H54 (cell line): ENCODE results near the gene HHEX.
A peak's percentile ranks its signal among the peaks of the same experiment; 100 is the strongest.

Experiments used
- DNase-seq: peaks from one replicate; pipeline ENCODE4 v3.0.0; 2011; ENCODE audit warnings: low spot score, mixed read lengths; ENCODE audit not compliant: insufficient read length
- FAIRE-seq: peaks from 3 replicates; lab custom pipeline; 2011; peaks lifted over from hg19 to GRCh38; lab: Jason Lieb, UNC
- POLR2A ChIP-seq: IDR thresholded peaks from 2 replicates; pipeline ENCODE4 v1.6.1; 2011; ENCODE audit warnings: low read depth, mild to moderate bottlenecking, low read length

The HHEX gene

GRCh38 chr10:92699518-92700381, 10.0 kb downstream of the HHEX start:
- FAIRE-seq (peak; percentile 53), DNase-seq (peak; percentile 58)
- TF ChIP-seq POLR2A, result peak; percentile 26; the same call in 1 of the 2 replicates

GRCh38 chr10:92702301-92702916, 12.7 kb downstream of the HHEX start:
- FAIRE-seq (no peak), DNase-seq (no peak)
- no peak for TF ChIP-seq POLR2A

- no peak for TF ChIP-seq POLR2A
- DNase-seq, result no peak
- FAIRE-seq, result no peak
Observed at GRCh38 chr10:92712016-92712889, 22.5 kb downstream of the HHEX start.

DNA sequence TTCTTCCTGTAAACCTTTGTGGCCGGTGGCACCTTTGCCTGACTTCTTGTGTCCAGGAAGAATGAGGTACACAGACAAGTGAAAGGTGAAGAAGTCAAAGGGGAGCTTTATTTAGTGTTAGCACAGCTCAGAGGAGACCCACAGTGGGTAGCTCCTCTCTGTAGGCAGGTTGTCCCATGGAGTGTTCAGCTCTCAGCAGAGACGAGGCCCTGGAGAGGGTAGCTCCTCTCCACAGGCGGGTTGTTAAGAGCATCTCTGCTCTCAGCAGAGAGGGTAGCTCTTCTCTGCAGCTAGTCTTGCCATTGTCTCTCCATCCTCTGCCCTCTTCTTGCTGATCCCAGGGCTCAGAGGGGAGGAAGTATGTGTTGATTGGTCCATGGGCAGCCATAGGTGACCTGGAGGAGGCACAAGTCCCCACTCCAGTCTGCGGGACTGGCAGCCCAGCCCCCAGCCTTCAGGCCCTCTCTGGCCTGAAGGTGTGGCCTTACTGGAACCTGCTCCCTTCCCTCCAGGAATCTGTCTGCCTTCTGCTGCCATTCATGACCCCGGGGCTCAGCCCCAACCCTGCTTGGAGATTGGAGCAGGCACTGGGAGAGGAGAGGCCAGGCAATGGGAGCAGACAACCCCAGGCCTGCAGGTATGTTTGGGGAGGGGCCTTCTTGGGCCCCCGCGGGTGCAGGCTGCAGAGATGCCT, 24.5 kb downstream of the HHEX start:
- FAIRE-seq, result no peak
- no peak for TF ChIP-seq POLR2A

DNA sequence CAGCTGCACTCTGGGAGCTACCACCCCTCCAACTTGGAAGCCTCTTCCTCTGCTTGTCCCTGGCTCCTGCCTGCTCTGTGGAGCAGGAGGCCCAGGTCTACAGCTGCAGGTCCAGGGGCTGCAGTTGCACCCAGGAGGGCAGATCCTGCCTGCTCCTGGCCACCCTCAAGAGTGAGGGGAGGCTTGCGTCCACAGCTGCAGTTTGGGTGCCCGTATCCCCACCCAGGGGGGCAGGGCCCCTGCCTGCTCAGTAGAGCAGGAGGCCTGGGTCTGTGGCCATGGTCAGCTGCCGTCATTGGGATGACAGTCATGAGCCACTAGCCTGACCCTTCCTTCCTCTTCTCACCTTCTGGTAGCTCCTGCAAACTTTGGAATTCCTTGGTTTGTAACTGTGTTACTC, 25.1 kb downstream of the HHEX start:
- no peak for FAIRE-seq
- TF ChIP-seq POLR2A, result no peak
- no peak for DNase-seq

More for the DNA sequence above, 24.5 kb downstream of the HHEX start:
- no peak for DNase-seq

- DNase-seq (no peak), FAIRE-seq (no peak)
- TF ChIP-seq POLR2A, result no peak
Observed at GRCh38 chr10:92719991-92720830, 30.5 kb downstream of the HHEX start.

GRCh38 chr10:92720831-92721165, 31.0 kb downstream of the HHEX start:
- DNase-seq (no peak), FAIRE-seq (no peak)
- no peak for TF ChIP-seq POLR2A

DNA sequence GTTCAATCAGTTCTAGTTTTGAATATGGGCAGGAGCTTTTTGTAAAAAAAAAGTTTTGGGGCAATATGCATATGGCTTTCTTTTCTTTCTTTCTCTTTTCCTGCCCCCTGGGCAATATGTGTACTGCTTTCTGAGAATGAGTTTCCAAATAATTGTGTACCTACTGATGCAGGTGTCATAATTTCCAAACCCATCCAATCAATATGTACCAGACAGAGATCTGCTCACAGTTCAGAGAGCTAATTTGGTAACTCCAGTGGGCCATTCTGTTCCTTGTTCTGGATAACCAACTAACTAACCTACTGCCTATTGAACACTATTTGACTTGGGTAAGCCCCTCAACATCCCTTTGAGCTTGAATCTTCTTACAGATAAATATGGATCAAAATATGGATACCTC, 32.6 kb downstream of the HHEX start:
- DNase-seq (no peak), FAIRE-seq (no peak)
- no peak for TF ChIP-seq POLR2A

DNA sequence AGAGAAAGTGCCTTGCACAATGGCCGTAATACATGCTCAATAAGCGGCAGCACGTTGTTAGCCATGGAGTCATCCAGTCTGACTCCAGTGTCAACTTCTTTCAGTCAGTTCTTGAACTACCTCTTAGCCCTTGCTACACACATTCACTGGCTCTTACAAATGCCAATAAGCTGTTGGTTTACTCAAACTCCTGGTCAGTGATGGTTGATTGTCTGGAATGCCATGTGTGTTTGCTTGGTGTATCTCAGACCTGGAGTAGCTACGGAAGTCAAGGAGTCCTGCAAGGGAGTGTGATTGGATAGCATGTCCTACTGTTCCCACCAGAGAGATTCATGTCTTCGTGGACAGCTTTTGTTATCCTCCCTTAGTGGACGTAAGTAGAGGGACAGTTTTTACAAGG, 37.4 kb downstream of the HHEX start:
- no peak for TF ChIP-seq POLR2A

GRCh38 chr10:92727550-92727949, 37.8 kb downstream of the HHEX start:
- FAIRE-seq (no peak), DNase-seq (no peak)
- TF ChIP-seq POLR2A, result no peak

More for the DNA sequence above, 37.4 kb downstream of the HHEX start:
- DNase-seq (no peak), FAIRE-seq (no peak)

- DNase-seq, result no peak
- FAIRE-seq, result no peak
Observed at GRCh38 chr10:92729886-92730285, 40.1 kb downstream of the HHEX start.

DNA sequence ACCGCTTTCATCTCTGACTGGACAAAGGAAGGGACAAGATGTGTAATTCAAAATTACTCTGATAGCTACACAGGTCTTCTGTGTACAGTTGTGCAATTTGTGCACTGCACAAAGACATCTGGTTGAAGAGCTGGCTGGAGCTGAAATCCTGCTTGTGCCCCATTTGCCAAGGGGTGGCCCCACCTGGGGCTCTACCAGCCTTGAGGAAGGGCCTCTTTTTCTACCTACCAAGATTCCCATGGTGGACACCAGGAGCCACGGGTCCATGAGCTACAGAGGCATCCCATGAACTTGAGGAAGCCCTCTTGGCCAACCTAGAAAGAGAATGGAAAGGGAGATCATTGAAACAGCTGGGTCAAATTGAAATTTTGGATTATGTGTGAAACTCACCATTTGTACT, 43.2 kb downstream of the HHEX start:
- no peak for FAIRE-seq
- no peak for DNase-seq
- no peak for TF ChIP-seq POLR2A

More at GRCh38 chr10:92729886-92730285, 40.1 kb downstream of the HHEX start:
- TF ChIP-seq POLR2A, result no peak
